ENCODE measurements around the gene HUS1.

Gene HUS1

GRCh38 chr7:47978790-47979144, 648 bp downstream of the HUS1 start:
- DNase-seq, result no peak

- no peak for DNase-seq
Measured at GRCh38 chr7:47973739-47974138, 5.7 kb downstream of the HUS1 start.

- no peak for DNase-seq
Measured at GRCh38 chr7:47970761-47971160, 8.7 kb downstream of the HUS1 start.

GRCh38 chr7:47968847-47969774, 10.3 kb downstream of the HUS1 start:
- DNase-seq, result peak; percentile 24

GRCh38 chr7:47967708-47968107, 11.7 kb downstream of the HUS1 start:
- DNase-seq, result no peak

GRCh38 chr7:47967123-47967522, 12.3 kb downstream of the HUS1 start:
- DNase-seq, result no peak

GRCh38 chr7:47965456-47965855, 14.0 kb downstream of the HUS1 start:
- no peak for DNase-seq

GRCh38 chr7:47962262-47962661, 17.2 kb downstream of the HUS1 start:
- no peak for DNase-seq

- no peak for DNase-seq
Measured at GRCh38 chr7:47957156-47957555, 22.3 kb downstream of the HUS1 start.

- no peak for DNase-seq
Measured at GRCh38 chr7:47956220-47956619, 23.2 kb downstream of the HUS1 start.

GRCh38 chr7:47954231-47954911, 25.0 kb downstream of the HUS1 start:
- DNase-seq, result no peak

- no peak for DNase-seq
Measured at GRCh38 chr7:47953822-47954221, 25.6 kb downstream of the HUS1 start.

GRCh38 chr7:47952224-47952623, 27.2 kb downstream of the HUS1 start:
- no peak for DNase-seq

- DNase-seq, result no peak
Measured at GRCh38 chr7:47951374-47951773, 28.0 kb downstream of the HUS1 start.

GRCh38 chr7:47950714-47951113, 28.7 kb downstream of the HUS1 start:
- no peak for DNase-seq

- no peak for DNase-seq
Measured at GRCh38 chr7:47949703-47950102, 29.7 kb downstream of the HUS1 start.

- no peak for DNase-seq
Measured at GRCh38 chr7:47948141-47948790, 31.1 kb downstream of the HUS1 start, which contains the start of gene PKD1L1. Gene PKD1L1, minus strand, starts transcription at chr7:47948466. Its CDS starts 26 bp downstream, at chr7:47948440.

GRCh38 chr7:47947355-47947749, 32.1 kb downstream of the HUS1 start:
- DNase-seq, result no peak

- no peak for DNase-seq
Measured at GRCh38 chr7:47946581-47947354, 32.6 kb downstream of the HUS1 start.

GRCh38 chr7:47945261-47946015, 34.0 kb downstream of the HUS1 start:
- DNase-seq, result peak; percentile 73

GRCh38 chr7:47944536-47945260, 34.7 kb downstream of the HUS1 start:
- DNase-seq, result no peak
